Activated CD4-positive, alpha-beta T cell treated with anti-CD3 and anti-CD28 coated beads, Interleukin-2, amount 50 U/mL, for 16 hours (primary cell): ENCODE results near the gene RAB3IP.
"Not testable (repeated sequence)": the region's sequence is repeated elsewhere in the genome, so short reads cannot be mapped to it uniquely, and the experiment has no call there.

ENCODE experiments used
- DNase-seq: peaks from one replicate; pipeline ENCODE4 v3.0.0-alpha.2; 2020

The RAB3IP gene

GRCh38 chr12:69836015-69836414 lies 97.4 kb downstream of the RAB3IP start:
- DNase-seq = no peak

DNA sequence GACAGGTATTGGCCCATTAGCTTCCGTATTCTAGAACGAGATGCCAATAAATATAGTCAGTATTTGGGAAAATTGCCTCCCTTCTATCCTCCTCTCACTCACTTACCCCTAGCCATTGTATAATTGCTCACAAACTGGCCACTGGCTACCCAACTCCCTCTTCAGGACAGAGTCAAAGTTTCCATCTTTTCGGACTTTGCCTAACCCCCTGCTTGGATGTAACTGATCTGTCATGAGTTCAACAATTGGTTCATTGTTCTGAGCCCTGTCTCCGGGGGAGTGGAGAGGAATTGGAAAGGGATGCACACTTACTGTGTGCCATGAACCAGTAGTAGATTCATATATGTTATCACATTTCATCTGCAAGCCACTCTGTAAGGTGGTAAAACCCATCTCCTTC lies 98.5 kb downstream of the RAB3IP start:
- DNase-seq = no peak

DNA sequence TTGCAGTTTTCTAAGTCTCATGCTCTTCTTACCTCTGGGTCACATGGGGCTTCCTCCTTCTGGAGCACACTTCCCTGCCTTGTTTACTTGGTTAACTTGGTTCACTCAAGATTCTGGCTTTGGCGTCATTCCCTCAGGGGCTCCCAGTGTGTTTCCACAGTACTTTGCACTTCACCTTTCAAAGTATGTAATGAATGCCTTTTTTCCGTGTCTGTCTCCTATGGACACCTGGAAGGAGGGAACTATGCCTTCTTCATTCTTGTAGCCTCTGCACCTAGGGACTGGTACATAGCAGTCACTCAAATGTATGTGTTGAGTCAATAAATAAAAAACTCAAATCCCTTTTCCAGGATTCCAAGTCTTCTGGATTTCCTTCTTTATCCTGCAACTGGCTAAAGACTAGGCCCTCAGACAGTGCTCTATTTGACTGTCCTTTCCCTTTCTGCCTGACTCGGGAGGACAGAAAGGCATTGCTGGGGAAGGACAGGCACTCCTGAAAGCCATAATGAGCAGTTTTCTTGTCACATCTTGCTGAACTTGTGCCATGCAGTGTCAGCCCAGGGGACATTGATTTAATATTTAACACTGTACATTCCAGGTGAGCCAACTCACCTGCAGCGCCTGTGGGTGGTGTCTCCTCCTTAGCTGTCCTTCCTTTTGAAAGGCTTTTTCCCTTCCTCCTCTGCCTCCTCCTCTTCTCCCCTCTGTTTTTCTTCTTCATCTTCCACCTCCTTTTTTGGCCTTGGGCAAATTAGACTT lies 99.2 kb downstream of the RAB3IP start:
- DNase-seq = no peak

DNA sequence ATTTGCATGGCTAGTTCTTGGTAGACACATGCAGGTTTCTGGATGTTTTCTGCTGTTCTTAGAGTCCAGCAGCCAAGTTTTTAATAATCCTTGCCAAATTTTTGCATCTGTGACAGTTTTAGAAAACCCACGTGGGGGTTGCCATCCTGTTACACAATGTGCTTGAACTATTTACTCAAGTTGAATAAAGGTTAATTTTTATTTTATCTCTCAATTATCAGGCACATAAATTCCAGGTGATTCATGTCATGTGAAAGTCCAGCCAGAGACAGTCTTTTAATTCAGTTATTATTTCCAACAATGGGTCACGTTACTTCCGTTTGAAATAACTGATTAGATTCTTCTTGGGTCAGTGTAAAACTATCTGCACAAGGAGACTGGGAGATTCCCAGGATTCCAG lies 102.1 kb downstream of the RAB3IP start:
- no peak for DNase-seq

GRCh38 chr12:69843608-69844007 lies 104.9 kb downstream of the RAB3IP start:
- DNase-seq = no peak

GRCh38 chr12:69844416-69844815 lies 105.8 kb downstream of the RAB3IP start:
- no peak for DNase-seq

GRCh38 chr12:69844836-69845235 lies 106.2 kb downstream of the RAB3IP start:
- no peak for DNase-seq

DNA sequence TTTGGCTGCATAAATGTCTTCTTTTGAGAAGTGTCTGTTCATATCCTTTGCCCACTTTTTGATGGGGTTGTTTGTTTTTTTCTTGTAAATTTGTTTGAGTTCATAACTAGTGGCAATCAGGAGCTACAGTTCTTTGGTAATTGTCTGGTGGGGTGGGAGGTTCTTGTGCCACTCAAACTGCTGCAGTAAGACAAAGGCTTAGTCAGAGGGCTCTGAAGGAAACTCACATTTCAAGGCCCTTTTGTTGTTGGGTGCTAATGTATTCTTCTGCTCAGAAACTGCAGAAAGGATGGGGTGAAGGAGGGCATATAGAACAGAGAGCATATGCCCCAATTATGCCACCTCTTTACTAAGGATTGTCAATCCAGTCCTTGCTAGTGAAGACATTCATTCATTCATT lies 108.3 kb downstream of the RAB3IP start:
- DNase-seq = no peak

- DNase-seq = no peak
These were observed 113.3 kb downstream of the RAB3IP start for GRCh38 chr12:69851976-69852375.

DNA sequence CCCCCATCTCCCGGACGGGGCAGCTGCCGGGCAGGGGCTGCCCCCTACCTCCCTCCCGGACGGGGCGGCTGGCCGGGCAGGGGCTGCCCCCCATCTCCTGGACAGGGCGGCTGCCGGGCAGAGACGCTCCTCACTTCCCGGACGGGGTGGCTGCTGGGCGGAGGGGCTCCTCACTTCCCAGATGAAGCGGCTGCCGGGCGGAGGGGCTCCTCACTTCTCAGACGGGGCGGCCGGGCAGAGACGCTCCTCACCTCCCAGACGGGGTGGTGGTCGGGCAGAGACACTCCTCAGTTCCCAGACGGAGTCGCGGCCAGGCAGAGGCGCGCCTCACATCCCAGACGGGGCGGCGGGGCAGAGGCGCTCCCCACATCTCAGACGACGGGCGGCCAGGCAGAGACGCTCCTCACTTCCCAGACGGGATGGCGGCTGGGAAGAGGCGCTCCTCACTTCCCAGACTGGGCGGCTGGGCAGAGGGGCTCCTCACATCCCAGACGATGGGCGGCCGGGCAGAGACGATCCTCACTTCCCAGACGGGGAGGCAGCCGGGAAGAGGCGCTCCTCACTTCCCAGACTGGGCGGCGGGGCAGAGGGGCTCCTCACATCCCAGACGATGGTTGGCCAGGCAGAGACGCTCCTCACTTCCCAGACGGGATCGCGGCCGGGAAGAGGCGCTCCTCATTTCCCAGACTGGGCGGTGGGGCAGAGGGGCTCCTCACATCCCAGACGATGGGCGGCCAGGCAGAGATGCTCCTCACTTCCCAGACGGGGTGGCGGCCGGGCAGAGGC lies 114.7 kb downstream of the RAB3IP start:
- DNase-seq = not testable (repeated sequence)

- no peak for DNase-seq
These were observed 128.0 kb downstream of the RAB3IP start for GRCh38 chr12:69866698-69867097.

- no peak for DNase-seq
These were observed 130.0 kb downstream of the RAB3IP start for GRCh38 chr12:69868695-69869094.

DNA sequence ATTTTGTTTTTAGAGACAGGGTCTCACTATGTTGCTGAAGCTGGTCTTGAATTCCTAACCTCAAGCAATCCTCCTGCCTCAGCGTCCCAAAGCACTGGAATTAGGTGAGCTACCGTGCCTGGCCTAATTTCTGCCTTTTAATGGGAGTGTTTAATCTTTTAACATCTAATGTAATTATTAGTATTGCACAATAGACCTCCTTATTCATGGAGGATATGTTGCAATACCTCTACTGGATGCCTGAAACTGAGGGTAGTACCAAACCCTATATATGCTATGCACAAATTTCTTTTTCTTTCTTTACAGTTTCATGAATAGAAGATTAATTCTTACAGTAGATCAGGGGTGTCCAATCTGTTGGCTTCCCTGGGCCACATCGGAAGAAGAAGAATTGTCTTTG lies 134.1 kb downstream of the RAB3IP start:
- no peak for DNase-seq
